ENCODE data around the gene IL31RA. TPM values are rescaled to one million over a fixed set of nuclear protein-coding genes. Genes with fewer than 3 reads are reported as not detected.
A peak's percentile ranks its signal among the peaks of the same experiment; 100 is the strongest.

Gene IL31RA
- total and polyA plus RNA-seq, 3 experiments from 2014 or later, result not detected

DNA sequence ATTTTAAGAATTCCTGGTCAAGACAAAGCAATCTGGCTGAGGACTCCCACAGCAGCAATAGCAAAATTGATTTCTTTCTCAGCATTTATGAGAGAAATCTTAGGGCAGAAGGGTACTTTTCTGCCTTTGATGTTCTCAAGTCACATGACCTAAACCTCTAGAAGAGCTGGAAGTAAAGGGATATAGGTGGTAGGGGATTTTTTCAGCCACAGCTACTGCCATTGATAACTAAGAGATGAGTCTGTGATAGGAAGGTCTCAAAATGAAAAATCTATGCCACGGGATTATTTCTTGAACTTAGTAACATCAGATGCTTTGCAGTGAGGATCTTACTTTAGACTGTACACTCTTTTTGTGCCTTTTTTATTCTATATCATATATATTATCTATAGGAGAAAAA is 108.1 kb downstream of the IL31RA start:
- no peaks in the 10 kb centered on the region for H3K4me1 Mint-ChIP-seq
- CTCF ChIA-PET, result no interaction called here

DNA sequence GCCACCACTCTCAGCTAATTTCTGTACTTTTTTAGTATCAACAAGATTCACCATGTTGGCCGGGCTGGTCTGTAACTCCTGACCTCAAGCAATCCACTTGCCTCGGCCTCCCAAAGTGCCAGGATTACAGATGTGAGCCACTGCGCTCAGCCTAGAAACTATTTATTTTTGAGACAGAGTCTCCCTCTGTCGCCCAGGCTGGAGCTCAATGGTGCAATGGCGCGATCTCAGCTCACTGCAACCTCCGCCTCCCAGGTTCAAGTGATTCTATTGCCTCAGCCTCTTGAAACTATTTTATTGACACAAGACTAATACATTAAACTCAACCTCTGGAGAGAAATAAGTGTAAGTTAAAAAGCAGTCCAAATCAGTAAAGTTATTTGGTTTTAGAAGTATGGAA is 109.6 kb downstream of the IL31RA start:
- H3K27ac Mint-ChIP-seq, result peak overlapping the region in 1 of 8 donors; percentile 85
- H3K4me1 Mint-ChIP-seq, result no peaks in the 10 kb centered on the region
- peaks cover 0 to 67% (median 17%) of the 10 kb centered on the region in 3 donors for H3K36me3 Mint-ChIP-seq
- CTCF ChIA-PET, result no interaction called here
- no peak overlapping the region for H3K4me3 ChIP-seq (ENCODE audit: low read length)
- POLR2A ChIA-PET, result no interaction called here
- no peaks in the 10 kb centered on the region for H3K27me3 Mint-ChIP-seq
- no peak for DNase-seq
- no peaks in the 10 kb centered on the region for H3K27me3 ChIP-seq (ENCODE audit: insufficient read depth, low read length, poor library complexity, severe bottlenecking)
- H3K36me3 ChIP-seq (ENCODE audit: insufficient read depth, low read length), result peaks cover 31% of the 10 kb centered on the region
- peaks cover 4% of the 10 kb centered on the region for H3K4me1 ChIP-seq (ENCODE audit: insufficient read depth, low read length)
- H3K27ac ChIP-seq (ENCODE audit: low read depth, low read length), result no peak overlapping the region
- no peaks in the 10 kb centered on the region for H3K9me3 Mint-ChIP-seq
- no peaks in the 10 kb centered on the region for H3K9me3 ChIP-seq (ENCODE audit: low read length)
- no peak overlapping the region for H3K4me3 Mint-ChIP-seq

More for the DNA sequence above, 108.1 kb downstream of the IL31RA start:
- no peak overlapping the region for H3K27ac Mint-ChIP-seq
- H3K4me1 ChIP-seq (ENCODE audit: insufficient read depth, low read length), result peaks cover 4% of the 10 kb centered on the region
- H3K27me3 Mint-ChIP-seq, result no peaks in the 10 kb centered on the region
- DNase-seq, result no peak
- H3K9me3 Mint-ChIP-seq, result no peaks in the 10 kb centered on the region
- no peak overlapping the region for H3K4me3 Mint-ChIP-seq
- no peak overlapping the region for H3K27ac ChIP-seq (ENCODE audit: low read depth, low read length)
- H3K4me3 ChIP-seq (ENCODE audit: low read length), result no peak overlapping the region
- H3K36me3 Mint-ChIP-seq, result peaks cover 0 to 74% (median 21%) of the 10 kb centered on the region in 3 donors
- no peaks in the 10 kb centered on the region for H3K9me3 ChIP-seq (ENCODE audit: low read length)
- no peaks in the 10 kb centered on the region for H3K27me3 ChIP-seq (ENCODE audit: insufficient read depth, low read length, poor library complexity, severe bottlenecking)
- POLR2A ChIA-PET, result no interaction called here
- peaks cover 42% of the 10 kb centered on the region for H3K36me3 ChIP-seq (ENCODE audit: insufficient read depth, low read length)

DNA sequence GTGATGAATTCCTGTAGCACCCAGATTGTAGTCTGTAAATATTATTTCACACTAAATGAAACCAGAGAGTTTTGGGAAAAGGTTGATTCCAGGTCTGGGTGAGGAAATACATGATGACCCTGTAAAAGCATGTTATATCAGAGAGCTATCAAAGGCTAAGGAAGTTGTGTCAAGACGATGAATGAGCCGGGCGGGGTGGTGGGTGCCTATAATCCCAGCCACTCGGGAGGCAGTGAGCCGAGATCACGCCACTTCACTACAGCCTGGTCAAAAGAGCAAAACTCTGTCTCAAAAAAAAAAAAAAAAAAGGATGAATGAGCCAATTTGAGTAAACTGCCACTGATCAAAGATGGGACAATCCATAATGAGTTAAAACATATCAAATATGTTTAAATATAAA is 114.4 kb downstream of the IL31RA start:
- no peak overlapping the region for H3K27ac ChIP-seq (ENCODE audit: low read depth, low read length)
- no peaks in the 10 kb centered on the region for H3K9me3 Mint-ChIP-seq
- no peak for DNase-seq
- peaks cover 12% of the 10 kb centered on the region for H3K4me1 ChIP-seq (ENCODE audit: insufficient read depth, low read length)
- no peaks in the 10 kb centered on the region for H3K27me3 Mint-ChIP-seq
- H3K4me3 ChIP-seq (ENCODE audit: low read length), result no peak overlapping the region
- H3K36me3 Mint-ChIP-seq, result peaks cover 0 to 62% (median 13%) of the 10 kb centered on the region in 3 donors
- no peak overlapping the region for H3K4me3 Mint-ChIP-seq
- no peaks in the 10 kb centered on the region for H3K27me3 ChIP-seq (ENCODE audit: insufficient read depth, low read length, poor library complexity, severe bottlenecking)
- H3K27ac Mint-ChIP-seq, result no peak overlapping the region
- POLR2A ChIA-PET, result no interaction called here
- H3K4me1 Mint-ChIP-seq, result peaks cover 4 to 11% (median 4%) of the 10 kb centered on the region in 3 donors
- no peaks in the 10 kb centered on the region for H3K9me3 ChIP-seq (ENCODE audit: low read length)
- H3K36me3 ChIP-seq (ENCODE audit: insufficient read depth, low read length), result peaks cover 33% of the 10 kb centered on the region
- CTCF ChIA-PET, result no interaction called here

DNA sequence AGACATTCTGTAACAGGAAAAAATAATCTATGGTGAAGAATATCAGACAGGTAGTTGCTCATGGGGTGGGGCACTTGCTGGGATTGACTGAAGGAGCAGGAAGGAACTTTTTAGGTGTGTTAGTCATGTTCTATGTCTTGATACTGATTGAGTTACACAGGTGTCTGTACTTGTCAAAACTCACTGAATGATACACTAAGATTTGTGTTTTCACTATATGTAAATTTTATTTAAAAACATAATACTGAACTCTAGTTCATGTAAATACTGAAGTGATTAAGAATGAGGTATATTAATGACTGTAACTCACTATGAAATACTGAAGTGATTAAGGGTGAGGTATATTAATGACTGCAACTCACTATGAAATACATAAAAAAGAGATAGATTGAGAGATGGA is 115.1 kb downstream of the IL31RA start:
- H3K27ac ChIP-seq (ENCODE audit: low read depth, low read length), result no peak overlapping the region
- Mint-ChIP-seq H3K27me3 (no peaks in the 10 kb centered on the region), H3K9me3 (no peaks in the 10 kb centered on the region), H3K4me1 (peaks cover 8 to 16% (median 9%) of the 10 kb centered on the region in 3 donors), H3K36me3 (peaks cover 0 to 59% (median 8%) of the 10 kb centered on the region in 3 donors), H3K4me3 (no peak overlapping the region), H3K27ac (peak overlapping the region in 2 of 8 donors; percentile 29 to 82)
- CTCF ChIA-PET, result no interaction called here
- H3K36me3 ChIP-seq (ENCODE audit: insufficient read depth, low read length), result peaks cover 26% of the 10 kb centered on the region
- H3K27me3 ChIP-seq (ENCODE audit: insufficient read depth, low read length, poor library complexity, severe bottlenecking), result no peaks in the 10 kb centered on the region
- POLR2A ChIA-PET, result no interaction called here
- no peaks in the 10 kb centered on the region for H3K9me3 ChIP-seq (ENCODE audit: low read length)
- no peak for DNase-seq
- H3K4me3 ChIP-seq (ENCODE audit: low read length), result no peak overlapping the region
- peaks cover 20% of the 10 kb centered on the region for H3K4me1 ChIP-seq (ENCODE audit: insufficient read depth, low read length)

- Histone ChIP-seq H3K4me3 (ENCODE audit: low read length) (no peak overlapping the region), H3K27me3 (ENCODE audit: insufficient read depth, low read length, poor library complexity, severe bottlenecking) (no peaks in the 10 kb centered on the region), H3K27ac (ENCODE audit: low read depth, low read length) (no peak overlapping the region), H3K4me1 (ENCODE audit: insufficient read depth, low read length) (peaks cover 40% of the 10 kb centered on the region), H3K9me3 (ENCODE audit: low read length) (no peaks in the 10 kb centered on the region), H3K36me3 (ENCODE audit: insufficient read depth, low read length) (peaks cover 21% of the 10 kb centered on the region)
- Mint-ChIP-seq H3K36me3 (peaks cover 0 to 56% (median 18%) of the 10 kb centered on the region in 3 donors), H3K27me3 (no peaks in the 10 kb centered on the region), H3K27ac (peak overlapping the region in 2 of 8 donors; percentile 76), H3K4me3 (no peak overlapping the region), H3K9me3 (no peaks in the 10 kb centered on the region), H3K4me1 (peaks cover 10 to 31% (median 22%) of the 10 kb centered on the region in 3 donors)
- no peak for DNase-seq
- CTCF ChIA-PET, result no interaction called here
- POLR2A ChIA-PET, result no interaction called here
Observed at GRCh38 chr5:55969956-55970355, 118.8 kb downstream of the IL31RA start.

Other genes starting within 250 kb of the IL31RA start
- gene SLC38A9, start 139.0 kb upstream of the IL31RA start, total RNA-seq, result 10 to 100 TPM; 21.3 to 23.4 TPM
- 13.6 TPM for gene SLC38A9, start 139.0 kb upstream of the IL31RA start, polyA plus RNA-seq
- gene DDX4, start 113.3 kb upstream of the IL31RA start, total RNA-seq, result not detected
- not detected for gene DDX4, start 113.3 kb upstream of the IL31RA start, polyA plus RNA-seq
- 10 to 100 TPM; 52.2 to 60.0 TPM for gene IL6ST, start 143.6 kb downstream of the IL31RA start, total RNA-seq
- gene IL6ST, start 143.6 kb downstream of the IL31RA start, polyA plus RNA-seq, result 18.1 TPM

All from CD8-positive, alpha-beta memory T cell (primary cell).